HEK293 (cell line): Measurements from ENCODE around the gene INPP5D.

ENCODE experiments used
- ATF2 ChIP-seq: fragments of 450-650 bp; formaldehyde crosslinking; IDR thresholded peaks from 2 replicates; pipeline ENCODE4 v1.5.1; 2016; ENCODE audit warnings: missing biosample characterization, missing genetic modification characterization, low read depth
- CTCF ChIP-seq: fragments of 450-650 bp; formaldehyde crosslinking; IDR thresholded peaks from 2 replicates; pipeline ENCODE4 v1.5.1; 2016; ENCODE audit warnings: missing biosample characterization, missing genetic modification characterization
- SP2 ChIP-seq: fragments of 450-650 bp; formaldehyde crosslinking; IDR thresholded peaks from 2 replicates; pipeline ENCODE4 v1.5.1; 2016; ENCODE audit warnings: missing biosample characterization, missing genetic modification characterization
- TCF7L2 ChIP-seq: IDR thresholded peaks from 2 replicates; pipeline ENCODE4 v1.6.1; 2011; ENCODE audit warnings: low read depth, mild to moderate bottlenecking, inconsistent platforms, low read length, moderate library complexity, borderline replicate concordance
- ZNF2 ChIP-seq: fragments of 450-650 bp; formaldehyde crosslinking; IDR thresholded peaks from 2 replicates; pipeline ENCODE4 v1.5.1; 2016; ENCODE audit warnings: missing biosample characterization, missing genetic modification characterization
- ZNF26 ChIP-seq: fragments of 450-650 bp; formaldehyde crosslinking; IDR thresholded peaks from 2 replicates; pipeline ENCODE4 v1.5.1; 2016; ENCODE audit warnings: missing biosample characterization, missing genetic modification characterization
- ZNF274 ChIP-seq, 2 experiments: fragments of 200-500 bp in 1 of 2; fragments of 450-650 bp in 1 of 2; sonication (Bioruptor generic) in 1 of 2; formaldehyde crosslinking in 1 of 2; IDR thresholded peaks; 2 replicates each; pipeline versions ENCODE4 v1.5.1 to v1.6.1; 2014 to 2016; ENCODE audit warnings: borderline replicate concordance in 1 of 2, inconsistent platforms in 1 of 2, low read length in 1 of 2, missing biosample characterization in 1 of 2, missing genetic modification characterization in 1 of 2
- ZNF311 ChIP-seq: fragments of 450-650 bp; formaldehyde crosslinking; IDR thresholded peaks from 2 replicates; pipeline ENCODE4 v1.5.1; 2017; ENCODE audit warnings: missing biosample characterization, missing genetic modification characterization, borderline replicate concordance
- ZNF621 ChIP-seq: fragments of 450-650 bp; formaldehyde crosslinking; IDR thresholded peaks from 2 replicates; pipeline ENCODE4 v1.5.1; 2017; ENCODE audit warnings: missing biosample characterization, missing genetic modification characterization
- ZNF660 ChIP-seq: fragments of 450-650 bp; IDR thresholded peaks from 2 replicates; pipeline ENCODE4 v1.5.1; 2018; ENCODE audit warnings: missing biosample characterization, mild to moderate bottlenecking, missing genetic modification characterization

- TF ChIP-seq SP2: no peak
- TF ChIP-seq CTCF: no peak
- no peak for TF ChIP-seq TCF7L2
- TF ChIP-seq ZNF274 (IDR thresholded peaks at IDR 0.05; ENCODE audit: low read length): no peak
- no peak for TF ChIP-seq ZNF274 (tag by site-specific recombination; IDR thresholded peaks at IDR 0.05; ENCODE audit: borderline replicate concordance)
- TF ChIP-seq ATF2 (tag by site-specific recombination): no peak
- no peak for TF ChIP-seq ZNF621 (tag by site-specific recombination)
- no peak for TF ChIP-seq ZNF2 (tag by site-specific recombination)
- TF ChIP-seq ZNF660 (tag by site-specific recombination): no peak
- TF ChIP-seq ZNF311 (tag by site-specific recombination): no peak
- no peak for TF ChIP-seq ZNF26 (tag by site-specific recombination)
These were observed 150.9 kb downstream of the INPP5D start for GRCh38 chr2:233210843-233211547.
